CD14-positive monocyte (primary cell): Measurements from ENCODE around the gene RBKS. TPM values are rescaled to one million over a fixed set of nuclear protein-coding genes. Genes with fewer than 3 reads are reported as not detected.

Source experiments
- DNase-seq, 3 donors: peaks; one replicate each; pipeline ENCODE4 v3.0.0-alpha.2; 2011 to 2022
- H2AFZ ChIP-seq: 2 replicates; pipeline ENCODE4 v1.6.0; 2012; ENCODE audit warnings: mild to moderate bottlenecking, low read depth, low read length, inconsistent platforms; ENCODE audit not compliant: insufficient read depth, poor library complexity, severe bottlenecking
- H3K27ac ChIP-seq, 2 donors: 1 replicate in 1 of 2; 2 replicates in 1 of 2; pipeline ENCODE4 v1.5.1; 2012 to 2013; ENCODE audit warnings: low read length in 2 of 2, control low read depth in 1 of 2, inconsistent platforms in 1 of 2, low read depth in 1 of 2, mild to moderate bottlenecking in 1 of 2
- H3K27me3 ChIP-seq, 2 donors: one replicate each; pipeline versions ENCODE4 v1.6.0 to v1.6.1; 2011 to 2013; ENCODE audit warnings: low read length in 2 of 2; ENCODE audit not compliant: control insufficient read depth in 2 of 2, insufficient read depth in 2 of 2
- H3K36me3 ChIP-seq, 2 donors: replicated peaks in 1 of 2; 1 replicate in 1 of 2; 2 replicates in 1 of 2; pipeline versions ENCODE4 v1.5.1 to v1.6.1; 2012 to 2013; ENCODE audit warnings: low read length in 2 of 2, control low read depth in 1 of 2, inconsistent platforms in 1 of 2, mild to moderate bottlenecking in 1 of 2; ENCODE audit not compliant: insufficient read depth in 2 of 2, control insufficient read depth in 1 of 2
- H3K4me1 ChIP-seq, 2 donors: 1 replicate in 1 of 2; 2 replicates in 1 of 2; pipeline versions ENCODE4 v1.5.1 to v1.6.1; 2012 to 2013; ENCODE audit warnings: low read length in 2 of 2, control low read depth in 1 of 2, inconsistent platforms in 1 of 2, mild to moderate bottlenecking in 1 of 2, moderate library complexity in 1 of 2; ENCODE audit not compliant: insufficient read depth in 2 of 2, control insufficient read depth in 1 of 2
- H3K4me2 ChIP-seq: replicated peaks from 2 replicates; pipeline ENCODE3; 2012; ENCODE audit warnings: low read length, moderate library complexity, mild to moderate bottlenecking; ENCODE audit not compliant: poor library complexity, severe bottlenecking; ENCODE audit errors: extremely low read depth
- H3K4me3 ChIP-seq, 3 experiments: fragments of 200-600 bp in 1 of 3; sonication (generic) in 1 of 3; replicated peaks in 1 of 3; 1 replicate in 2 of 3; 2 replicates in 1 of 3; pipeline ENCODE4 v1.5.1; 2011 to 2013; ENCODE audit warnings: low read length in 3 of 3, mild to moderate bottlenecking in 3 of 3, control low read depth in 2 of 3, low read depth in 2 of 3, inconsistent platforms in 1 of 3, moderate library complexity in 1 of 3
- H3K79me2 ChIP-seq: 2 replicates; pipeline ENCODE4 v1.6.0; 2012; ENCODE audit warnings: mild to moderate bottlenecking, control low read depth, inconsistent platforms, low read length, moderate library complexity; ENCODE audit not compliant: insufficient read depth
- H3K9ac ChIP-seq: 2 replicates; pipeline ENCODE4 v1.6.0; 2017; ENCODE audit warnings: low read length, mild to moderate bottlenecking; ENCODE audit not compliant: insufficient read depth, poor library complexity, severe bottlenecking
- H3K9me3 ChIP-seq, 2 donors: replicated peaks in 1 of 2; 1 replicate in 1 of 2; 2 replicates in 1 of 2; pipeline versions ENCODE4 v1.5.1 to v1.6.1; 2012 to 2013; ENCODE audit warnings: low read length in 2 of 2, control low read depth in 1 of 2; ENCODE audit not compliant: control insufficient read depth in 1 of 2, insufficient read depth in 1 of 2
- H4K20me1 ChIP-seq: 2 replicates; pipeline ENCODE4 v1.6.0; 2012; ENCODE audit warnings: mild to moderate bottlenecking, low read length, control low read depth, moderate library complexity; ENCODE audit not compliant: insufficient read depth
- H3K27ac Mint-ChIP-seq, 7 donors: one replicate each; pipeline ENCODE4 v1.8.0; 2020; ENCODE audit warnings: mild to moderate bottlenecking in 7 of 7, mixed read lengths in 7 of 7, moderate library complexity in 6 of 7, inconsistent platforms in 2 of 7
- H3K27me3 Mint-ChIP-seq, 3 donors: one replicate each; pipeline ENCODE4 v1.8.0; 2021 to 2022; ENCODE audit warnings: low read depth in 3 of 3, mild to moderate bottlenecking in 3 of 3, mixed read lengths in 3 of 3, moderate library complexity in 3 of 3, inconsistent platforms in 1 of 3
- H3K36me3 Mint-ChIP-seq, 2 donors: one replicate each; pipeline ENCODE4 v1.8.0; 2020; ENCODE audit warnings: mixed read lengths in 2 of 2, inconsistent platforms in 1 of 2, mild to moderate bottlenecking in 1 of 2
- H3K4me1 Mint-ChIP-seq: one replicate; pipeline ENCODE4 v1.8.0; 2020; ENCODE audit warnings: mild to moderate bottlenecking, mixed read lengths
- H3K4me3 Mint-ChIP-seq, 2 donors: one replicate each; pipeline ENCODE4 v1.8.0; 2020; ENCODE audit warnings: mild to moderate bottlenecking in 2 of 2, mixed read lengths in 2 of 2, moderate library complexity in 1 of 2
- H3K9me3 Mint-ChIP-seq, 7 donors: one replicate each; pipeline ENCODE4 v1.8.0; 2020 to 2022; ENCODE audit warnings: mixed read lengths in 7 of 7, mild to moderate bottlenecking in 6 of 7, moderate library complexity in 6 of 7, inconsistent platforms in 2 of 7
- CTCF ChIP-seq: fragments of 200-600 bp; IDR thresholded peaks from one replicate; pipeline ENCODE4 v1.8.0; 2022; ENCODE audit warnings: antibody characterized with exemption, mild to moderate bottlenecking
- WGBS: methylation state at CpG from one replicate; pipeline ENCODE4 v1.1.5; 2013; ENCODE audit warnings: missing lambda C conversion rate; ENCODE audit not compliant: insufficient coverage; 5-methylcytosine and 5-hydroxymethylcytosine counted together
- intact Hi-C, 2 donors: fragments of 100-400 bp; cut with micrococcal nuclease; formaldehyde crosslinking; loops; one replicate each; pipeline versions ENCODE4 v1.15.0 to v1.15.1; 2023
- polyA plus RNA-seq, 3 donors: library from polyadenylated mRNA; depleted of rRNA in 1 of 3; unstranded in 2 of 3; stranded (reverse) in 1 of 3; fragments of 300-500 nt in 2 of 3; fragments of >200 nt in 1 of 3; fragmentation: Illumina TruSeq in 2 of 3; gene quantifications; 1 replicate in 2 of 3; 2 replicates in 1 of 3; pipeline ENCODE4 v1.2.3, GENCODE V29; 2012 to 2021

Gene RBKS
- polyA plus RNA-seq, 3 donors: 3.9 to 39.1 (median 4.3) TPM

- Histone ChIP-seq H3K27ac (no peak overlapping the region), H3K4me3 (no peak overlapping the region), H2AFZ (no peak overlapping the region), H3K27me3 (no peaks in the 10 kb centered on the region), H4K20me1 (no peaks in the 10 kb centered on the region), H3K9ac (no peak overlapping the region), H3K79me2 (peaks cover 33% of the 10 kb centered on the region), H3K36me3 (peaks cover 0 to 4% of the 10 kb centered on the region in 2 donors), H3K4me2 (no peak overlapping the region), H3K9me3 (no peaks in the 10 kb centered on the region), H3K4me1 (peaks cover 24 to 27% of the 10 kb centered on the region in 2 donors)
- intact Hi-C loops: no loop called here
- Mint-ChIP-seq H3K9me3 (no peaks in the 10 kb centered on the region), H3K4me1 (peaks cover 19% of the 10 kb centered on the region), H3K27ac (no peak overlapping the region), H3K4me3 (no peak overlapping the region), H3K27me3 (peaks cover 0 to 2% (median 0%) of the 10 kb centered on the region in 3 donors), H3K36me3 (peaks cover 9 to 17% of the 10 kb centered on the region in 2 donors)
- no peak for DNase-seq
- no peak for TF ChIP-seq CTCF
- no CpG with 5 or more reads among the region's 1 CpG for WGBS
Observed at GRCh38 chr2:27916293-27916995, 26.3 kb upstream of the RBKS start.

GRCh38 chr2:27915874-27916273 lies 25.7 kb upstream of the RBKS start:
- H4K20me1 ChIP-seq: no peaks in the 10 kb centered on the region
- intact Hi-C loops: no loop called here
- H3K27ac Mint-ChIP-seq: no peak overlapping the region

More at GRCh38 chr2:27915874-27916273, 25.7 kb upstream of the RBKS start:
- Histone ChIP-seq H3K4me1 (peaks cover 21 to 25% of the 10 kb centered on the region in 2 donors), H3K9ac (no peak overlapping the region), H3K27me3 (no peaks in the 10 kb centered on the region), H3K36me3 (peaks cover 0 to 4% of the 10 kb centered on the region in 2 donors), H3K4me3 (no peak overlapping the region), H3K4me2 (no peak overlapping the region), H3K9me3 (no peaks in the 10 kb centered on the region), H3K27ac (no peak overlapping the region), H2AFZ (no peak overlapping the region), H3K79me2 (peaks cover 27% of the 10 kb centered on the region)
- no peak for DNase-seq
- H3K27me3 Mint-ChIP-seq: peaks cover 0 to 2% (median 0%) of the 10 kb centered on the region in 3 donors
- H3K36me3 Mint-ChIP-seq: peaks cover 11 to 21% of the 10 kb centered on the region in 2 donors
- H3K9me3 Mint-ChIP-seq: peaks cover 0 to 2% (median 0%) of the 10 kb centered on the region in 7 donors
- no peak overlapping the region for H3K4me3 Mint-ChIP-seq
- peaks cover 20% of the 10 kb centered on the region for H3K4me1 Mint-ChIP-seq
- no peak for TF ChIP-seq CTCF
